OCI-LY1 (cell line): ENCODE results near the gene IGFBP2.

Experiments used
- EZH2 ChIP-seq: fragments of 200-600 bp; sonication (generic), shearing (Covaris generic); IDR thresholded peaks from 2 replicates; pipeline ENCODE4 v1.8.0; 2017; ENCODE audit warnings: borderline replicate concordance, mixed run types, mild to moderate bottlenecking, antibody characterized with exemption, low read length, moderate library complexity, mixed read lengths
- TF ChIP-seq, protein P1 (sequence below): fragments of 200-600 bp; sonication (generic), shearing (Covaris generic); IDR thresholded peaks from 2 replicates; pipeline ENCODE4 v1.5.1; 2017; ENCODE audit warnings: mild to moderate bottlenecking, antibody characterized with exemption, low read length, moderate library complexity, mixed read lengths

DNA sequence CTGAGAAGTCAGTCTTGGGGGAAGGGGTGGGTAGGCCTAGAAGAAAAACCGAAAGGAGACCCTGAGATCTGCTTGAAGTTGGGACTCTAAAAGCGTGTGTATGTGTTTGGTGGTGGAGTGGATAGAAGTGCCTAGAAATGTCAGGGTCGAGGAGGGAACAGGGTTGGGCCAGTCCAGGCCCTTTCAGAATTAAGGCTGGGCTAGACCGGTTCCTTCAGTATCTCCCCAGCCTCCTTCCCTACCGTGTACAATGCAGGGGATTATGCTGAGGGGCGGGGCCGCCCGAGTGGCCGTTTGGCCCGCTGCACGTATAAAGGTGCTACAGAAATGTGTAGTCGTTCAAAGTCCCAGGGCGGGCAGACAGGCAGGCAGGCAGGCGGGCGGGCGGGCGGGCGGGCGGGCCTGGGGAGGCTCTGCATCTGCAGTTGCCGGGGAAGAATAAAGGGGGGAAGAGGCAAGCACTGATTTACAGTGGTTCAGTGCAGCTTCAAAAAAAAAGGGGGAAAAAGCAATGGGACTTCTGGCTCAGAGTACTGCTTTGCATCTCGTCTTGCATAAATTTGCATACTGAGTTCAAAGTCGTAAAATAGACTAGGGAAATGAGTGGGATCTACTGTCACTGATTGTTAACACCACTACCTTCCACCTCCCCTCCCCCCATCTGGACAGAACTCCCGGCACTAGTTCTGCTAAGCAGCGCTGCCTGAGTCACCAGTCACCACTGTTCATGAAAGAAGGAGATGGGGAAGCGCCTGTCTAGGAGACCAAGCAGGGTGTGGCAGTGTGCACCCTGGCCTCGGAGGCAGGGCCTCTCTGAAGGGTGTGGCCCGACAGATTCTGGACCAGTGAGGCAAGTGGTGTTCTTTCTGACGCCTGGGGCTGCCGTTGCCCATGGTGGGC lies 3.6 kb downstream of the IGFBP2 start:
- TF ChIP-seq, protein P1, sequence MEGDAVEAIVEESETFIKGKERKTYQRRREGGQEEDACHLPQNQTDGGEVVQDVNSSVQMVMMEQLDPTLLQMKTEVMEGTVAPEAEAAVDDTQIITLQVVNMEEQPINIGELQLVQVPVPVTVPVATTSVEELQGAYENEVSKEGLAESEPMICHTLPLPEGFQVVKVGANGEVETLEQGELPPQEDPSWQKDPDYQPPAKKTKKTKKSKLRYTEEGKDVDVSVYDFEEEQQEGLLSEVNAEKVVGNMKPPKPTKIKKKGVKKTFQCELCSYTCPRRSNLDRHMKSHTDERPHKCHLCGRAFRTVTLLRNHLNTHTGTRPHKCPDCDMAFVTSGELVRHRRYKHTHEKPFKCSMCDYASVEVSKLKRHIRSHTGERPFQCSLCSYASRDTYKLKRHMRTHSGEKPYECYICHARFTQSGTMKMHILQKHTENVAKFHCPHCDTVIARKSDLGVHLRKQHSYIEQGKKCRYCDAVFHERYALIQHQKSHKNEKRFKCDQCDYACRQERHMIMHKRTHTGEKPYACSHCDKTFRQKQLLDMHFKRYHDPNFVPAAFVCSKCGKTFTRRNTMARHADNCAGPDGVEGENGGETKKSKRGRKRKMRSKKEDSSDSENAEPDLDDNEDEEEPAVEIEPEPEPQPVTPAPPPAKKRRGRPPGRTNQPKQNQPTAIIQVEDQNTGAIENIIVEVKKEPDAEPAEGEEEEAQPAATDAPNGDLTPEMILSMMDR = no peak
- TF ChIP-seq EZH2 = no peak
